IPS-18c (cell line): ENCODE results near the gene KCTD17.

ENCODE experiments used
- H3K4me3 ChIP-seq: 2 replicates; pipeline ENCODE4 v1.7.0; 2013; ENCODE audit warnings: low read depth, mild to moderate bottlenecking, low read length, moderate library complexity; ENCODE audit not compliant: insufficient read depth
- H3K9me3 ChIP-seq: one replicate; pipeline ENCODE4 v1.6.1; 2013; ENCODE audit warnings: mild to moderate bottlenecking, low read length, moderate library complexity; ENCODE audit not compliant: control insufficient read depth, insufficient read depth

The KCTD17 gene

GRCh38 chr22:37018815-37019308 is 32.7 kb upstream of the KCTD17 start:
- no peaks in the 10 kb centered on the region for H3K9me3 ChIP-seq
- H3K4me3 ChIP-seq, result peak overlapping the region; percentile 78

DNA sequence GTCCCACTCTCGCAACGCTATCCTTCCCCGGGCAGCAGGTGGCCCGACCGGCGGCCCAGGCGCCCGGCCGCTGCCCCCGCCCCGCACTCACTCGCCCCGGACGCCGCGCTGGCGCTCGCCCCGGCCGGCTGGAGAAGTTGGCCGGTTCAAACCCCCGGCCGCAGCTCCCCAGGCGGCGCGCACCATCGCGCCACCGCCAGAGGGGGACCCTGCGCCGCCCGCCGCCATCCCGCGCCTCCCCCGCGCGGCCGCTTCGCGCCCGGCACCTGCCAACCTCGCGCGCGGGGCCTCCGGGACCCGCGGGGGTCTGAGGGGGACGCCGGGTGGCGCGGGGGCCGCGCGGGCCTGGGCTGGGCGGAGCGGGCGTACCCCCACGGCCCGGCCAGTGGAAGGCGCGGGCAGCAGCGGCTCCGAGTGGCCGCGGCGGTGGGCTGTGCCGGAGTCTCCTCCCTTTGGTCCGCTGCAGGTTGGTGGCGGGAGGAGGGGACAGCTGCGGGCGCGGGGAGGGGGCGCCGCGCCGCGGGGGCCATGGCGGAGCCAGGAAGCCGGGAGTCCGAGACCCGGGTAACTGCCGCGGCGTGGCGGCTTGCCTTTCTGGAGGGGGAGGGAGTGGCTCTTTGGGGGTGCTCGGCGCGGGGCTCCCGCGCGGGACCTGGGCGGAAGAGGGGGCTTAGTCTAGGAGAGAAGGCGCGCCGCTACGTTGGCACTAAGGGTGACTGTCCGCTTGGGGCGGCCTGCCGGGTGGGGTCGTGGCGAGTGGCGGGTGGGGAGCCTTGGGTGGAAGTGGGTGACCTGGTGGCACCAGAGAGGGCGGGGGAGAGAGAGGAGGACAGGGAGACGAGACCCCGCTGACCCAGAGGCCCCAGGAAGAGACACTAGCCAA is 32.0 kb upstream of the KCTD17 start, which contains the start of the genes MPST and TST:
Gene MPST (plus strand): TSS at position 434 of the 883 bp plus-strand sequence. CDS start 95 bp downstream, at position 529.
Gene TST (minus strand): TSS at position 139 of the 883 bp plus-strand sequence. CDS start 715 bp downstream, outside the sequence.
- H3K4me3 ChIP-seq, result peak within 1 kb of the TSS; percentile 78
- no peaks in the 10 kb centered on the region for H3K9me3 ChIP-seq

DNA sequence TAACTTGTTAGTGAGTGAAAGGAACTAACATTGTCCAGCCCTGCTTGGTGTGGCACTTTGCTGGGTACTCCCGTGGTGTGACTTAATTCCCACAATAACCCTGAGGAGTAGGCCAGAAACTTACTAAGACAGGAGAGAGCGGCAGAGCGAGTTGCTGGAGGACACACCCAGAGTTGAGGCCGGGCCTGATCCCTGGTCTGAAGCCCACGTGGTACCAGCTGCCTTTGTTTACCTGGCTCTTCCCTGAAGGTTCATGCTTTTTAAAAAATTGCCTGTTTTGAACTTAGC is 31.4 kb upstream of the KCTD17 start:
- Histone ChIP-seq H3K9me3 (no peaks in the 10 kb centered on the region), H3K4me3 (peak overlapping the region; percentile 73)

DNA sequence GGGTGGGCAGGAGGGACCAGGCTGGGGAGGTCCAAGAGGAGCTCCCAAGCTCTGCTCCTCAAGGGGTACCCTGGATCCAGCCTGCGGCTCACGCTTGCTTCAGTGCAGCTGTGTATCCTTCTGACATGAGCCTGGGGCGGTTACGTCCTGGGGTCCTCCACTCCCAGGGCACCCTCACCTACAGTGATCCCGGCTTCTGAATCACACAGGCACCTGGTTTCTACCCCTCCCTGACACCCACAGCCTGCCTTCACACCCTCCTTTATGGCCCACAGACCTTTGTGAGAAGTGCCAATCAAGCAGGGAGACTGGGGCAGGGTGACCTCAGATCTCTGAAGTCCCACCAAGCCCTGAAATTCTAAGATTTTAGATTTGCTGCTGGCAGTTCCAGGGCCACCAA is 30.5 kb upstream of the KCTD17 start:
- Histone ChIP-seq H3K4me3 (no peak overlapping the region), H3K9me3 (no peaks in the 10 kb centered on the region)

DNA sequence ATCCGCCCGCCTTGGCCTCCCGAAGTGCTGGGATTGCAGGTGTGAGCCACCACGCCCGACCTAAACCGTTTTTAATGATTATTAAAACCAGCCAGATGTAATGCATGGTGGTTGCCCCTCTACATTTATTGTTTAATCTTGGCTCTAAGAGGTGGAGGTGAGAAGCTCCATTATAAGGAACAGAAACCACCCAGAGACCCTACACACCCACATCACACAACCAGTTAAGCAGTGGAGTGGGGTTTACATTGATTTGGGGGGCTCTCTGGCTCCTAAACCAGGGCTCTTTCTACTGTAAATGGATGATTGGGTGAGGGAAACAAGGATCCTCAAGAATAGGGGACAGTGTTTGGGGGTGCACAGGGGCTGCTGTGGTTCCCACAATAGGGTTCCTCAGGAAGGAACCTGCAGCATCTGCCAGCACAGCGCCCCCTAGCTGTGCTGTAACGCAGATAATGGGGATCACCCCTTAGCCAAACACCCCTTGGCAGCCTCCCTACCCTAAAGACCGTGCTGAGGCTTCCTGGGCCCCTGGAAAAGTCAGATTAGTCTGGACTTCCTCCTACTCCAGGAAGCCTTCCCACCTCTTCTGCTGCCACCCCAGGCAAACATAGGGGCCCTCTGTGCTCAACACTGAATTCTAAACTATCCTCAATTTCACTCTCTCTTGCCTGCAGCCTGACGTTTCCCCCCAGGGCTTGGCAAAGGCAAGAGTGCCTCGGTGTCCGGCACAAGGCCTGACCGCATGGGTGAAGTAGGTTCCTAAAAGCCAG is 29.6 kb upstream of the KCTD17 start:
- Histone ChIP-seq H3K9me3 (no peaks in the 10 kb centered on the region), H3K4me3 (no peak overlapping the region)

DNA sequence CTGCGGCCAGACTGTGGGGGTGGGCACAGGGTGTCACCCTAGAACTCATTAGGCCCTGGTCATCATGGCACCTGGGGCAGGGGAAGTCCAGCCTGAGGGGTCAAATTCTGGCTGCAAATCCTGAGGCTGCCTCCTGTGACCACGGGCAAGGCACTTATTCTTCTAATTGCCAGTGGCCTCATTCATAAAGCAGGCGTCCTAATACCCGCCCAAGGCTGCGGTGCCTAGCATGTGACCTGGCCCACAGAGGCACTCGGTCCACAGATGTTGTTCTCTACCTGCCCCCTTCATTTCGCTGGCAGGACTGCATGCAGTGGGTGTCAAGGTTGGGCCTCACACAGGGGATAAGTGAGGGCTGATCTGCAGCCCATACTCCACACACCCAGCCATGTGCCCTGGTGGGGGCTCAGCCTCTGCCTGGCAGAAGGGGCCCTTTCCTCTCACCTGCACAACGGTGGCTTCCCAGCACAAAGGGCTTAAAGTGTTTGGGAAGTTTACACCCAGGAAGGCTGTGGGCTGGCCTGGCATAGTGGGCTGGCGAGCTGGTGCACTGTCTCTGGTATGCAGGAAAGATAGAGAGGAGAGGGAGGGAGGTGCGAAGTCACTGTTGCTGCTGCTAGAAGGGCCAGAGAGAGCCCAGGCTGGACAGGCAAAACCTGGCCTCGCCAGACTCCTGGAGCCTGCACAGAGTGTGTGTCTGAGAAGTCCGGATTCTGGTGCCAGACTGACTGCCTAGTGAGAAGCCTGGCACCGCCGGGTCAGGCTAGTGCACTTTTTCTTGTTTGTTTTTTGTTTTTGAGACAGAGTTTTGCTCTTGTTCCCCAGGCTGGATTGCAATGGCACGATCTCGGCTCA is 28.8 kb upstream of the KCTD17 start:
- Histone ChIP-seq H3K9me3 (no peaks in the 10 kb centered on the region), H3K4me3 (no peak overlapping the region)

- Histone ChIP-seq H3K4me3 (no peak overlapping the region), H3K9me3 (no peaks in the 10 kb centered on the region)
These were observed 27.7 kb upstream of the KCTD17 start for GRCh38 chr22:37023743-37024338.

GRCh38 chr22:37024339-37025157 is 27.0 kb upstream of the KCTD17 start:
- no peak overlapping the region for H3K4me3 ChIP-seq
- no peaks in the 10 kb centered on the region for H3K9me3 ChIP-seq

DNA sequence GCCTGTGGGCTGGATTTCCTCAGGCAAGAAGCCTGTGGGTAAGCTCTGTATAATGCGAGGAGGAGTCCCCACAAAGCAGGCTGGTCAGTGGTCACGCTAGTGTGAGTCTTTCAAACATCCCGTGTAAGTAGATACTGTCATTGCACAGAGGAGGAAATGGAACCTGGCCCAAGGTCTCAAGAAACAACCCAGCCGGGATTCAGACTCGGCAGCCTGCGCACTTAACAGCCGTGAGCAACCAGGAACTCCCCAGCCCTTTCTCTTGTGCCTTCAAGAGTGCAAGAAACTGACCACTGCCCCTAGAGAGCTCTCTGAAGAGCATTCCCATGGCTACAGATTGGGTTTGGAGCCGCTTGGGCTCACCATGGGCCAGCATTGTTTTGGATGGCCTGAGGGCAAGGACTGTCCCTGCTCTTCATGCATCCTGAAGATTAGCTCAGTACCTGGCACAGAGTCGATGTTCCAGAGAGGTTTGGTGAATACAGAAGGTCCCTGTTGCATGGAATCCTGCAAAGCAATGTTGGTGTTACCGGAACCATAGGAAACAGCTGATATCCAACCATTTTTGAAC is 26.0 kb upstream of the KCTD17 start:
- no peak overlapping the region for H3K4me3 ChIP-seq
- no peaks in the 10 kb centered on the region for H3K9me3 ChIP-seq

- H3K4me3 ChIP-seq, result no peak overlapping the region
- H3K9me3 ChIP-seq, result no peaks in the 10 kb centered on the region
These were observed 25.2 kb upstream of the KCTD17 start for GRCh38 chr22:37026325-37026724.

DNA sequence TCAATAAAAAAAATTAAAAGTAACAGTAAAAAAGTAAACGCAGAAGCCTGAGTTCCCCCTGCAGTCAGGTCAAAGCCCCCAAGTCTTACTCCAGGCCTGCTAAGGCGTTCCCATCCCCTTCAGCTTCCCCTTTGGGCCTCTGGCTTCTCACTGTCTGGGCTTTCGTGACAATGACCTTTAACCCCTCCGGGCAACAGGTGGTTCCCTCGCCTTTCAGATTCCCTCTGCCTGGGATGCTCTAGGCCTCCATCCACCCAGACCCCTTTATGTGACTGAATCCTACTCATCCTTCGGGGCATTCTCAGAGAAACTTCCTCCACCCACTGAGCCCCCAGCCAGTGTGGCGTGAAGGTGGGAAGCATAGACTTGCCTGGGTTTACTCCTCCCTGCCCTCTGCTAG is 24.0 kb upstream of the KCTD17 start:
- no peak overlapping the region for H3K4me3 ChIP-seq
- no peaks in the 10 kb centered on the region for H3K9me3 ChIP-seq

DNA sequence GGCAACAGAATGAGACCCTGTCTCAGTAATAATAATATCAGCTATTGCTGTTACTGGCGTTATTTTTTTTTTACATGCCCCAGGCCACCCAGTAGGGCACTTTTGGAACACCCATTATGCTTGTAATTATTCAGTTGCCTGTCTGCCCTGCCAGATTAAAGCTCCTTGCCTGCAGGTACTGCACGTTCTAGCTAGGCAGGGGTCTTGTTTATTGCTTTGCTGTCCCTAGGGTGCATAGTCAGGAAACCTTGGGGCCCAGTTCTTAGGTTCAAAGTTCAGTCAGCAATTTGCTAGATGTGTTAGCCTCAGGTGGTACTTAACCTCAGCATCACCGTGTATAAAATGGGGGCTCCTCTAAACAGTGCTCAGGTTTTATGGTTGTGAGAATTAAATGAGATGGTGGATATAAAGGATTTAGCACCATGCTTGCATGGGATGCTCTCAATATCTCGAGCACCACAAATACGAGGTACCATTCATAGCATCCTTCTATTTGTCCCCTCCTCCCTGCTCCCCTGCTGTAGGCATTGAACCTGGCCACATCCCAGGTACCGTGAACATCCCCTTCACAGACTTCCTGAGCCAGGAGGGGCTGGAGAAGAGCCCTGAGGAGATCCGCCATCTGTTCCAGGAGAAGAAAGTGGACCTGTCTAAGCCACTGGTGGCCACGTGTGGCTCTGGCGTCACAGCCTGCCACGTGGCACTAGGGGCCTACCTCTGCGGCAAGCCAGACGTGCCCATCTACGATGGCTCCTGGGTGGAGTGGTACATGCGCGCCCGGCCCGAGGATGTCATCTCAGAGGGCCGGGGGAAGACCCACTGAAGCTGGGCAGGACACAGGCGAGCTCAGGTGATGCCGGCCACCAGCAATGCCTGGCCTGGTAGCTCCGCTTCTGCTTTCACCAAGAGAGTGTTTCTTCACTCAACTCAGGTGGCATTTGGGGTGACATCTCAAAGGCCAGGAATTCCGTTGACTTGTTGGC is 22.6 kb upstream of the KCTD17 start:
- Histone ChIP-seq H3K9me3 (no peaks in the 10 kb centered on the region), H3K4me3 (no peak overlapping the region)

DNA sequence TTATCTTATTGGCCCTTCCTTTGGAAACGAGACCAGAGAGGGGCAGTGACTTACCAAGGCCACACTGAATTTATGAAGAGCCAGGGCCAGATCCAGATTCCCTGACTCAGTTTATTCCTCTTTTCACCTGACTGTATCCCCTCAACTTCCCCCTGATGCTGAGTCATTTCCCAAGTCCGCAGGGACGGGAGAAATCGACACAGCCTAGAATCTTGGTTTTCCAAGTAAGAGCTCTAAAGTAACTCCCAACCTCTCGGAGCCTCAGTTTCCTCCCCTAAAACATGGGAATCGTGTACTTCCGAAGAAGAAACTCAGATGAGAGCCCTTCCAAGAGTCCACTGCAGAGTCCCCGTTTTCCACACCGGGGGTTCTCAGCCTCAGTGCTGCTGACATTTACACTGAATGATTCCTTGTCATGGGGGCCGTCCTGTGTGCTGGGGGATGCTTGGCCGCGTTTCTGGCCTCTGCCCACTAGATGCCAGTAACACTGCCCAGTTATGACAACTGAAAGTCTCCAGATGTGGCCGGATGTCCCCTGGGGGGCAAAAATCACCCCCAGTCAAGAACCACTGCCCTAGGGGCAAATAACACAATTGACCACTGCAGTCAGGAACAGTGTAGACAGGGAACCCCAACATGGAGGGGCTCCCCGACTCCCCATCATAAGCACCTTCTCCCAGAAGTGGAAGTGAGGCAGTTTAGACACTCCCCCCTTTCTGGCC is 20.8 kb upstream of the KCTD17 start:
- Histone ChIP-seq H3K4me3 (no peak overlapping the region), H3K9me3 (no peaks in the 10 kb centered on the region)

- Histone ChIP-seq H3K9me3 (no peaks in the 10 kb centered on the region), H3K4me3 (no peak overlapping the region)
These were observed 19.4 kb upstream of the KCTD17 start for GRCh38 chr22:37032134-37032534.
